Neural progenitor cell (in vitro differentiated cells): ENCODE data around the gene RAI1. TPM values are rescaled to one million over a fixed set of nuclear protein-coding genes. Genes with fewer than 3 reads are reported as not detected.
A peak's percentile ranks its signal among the peaks of the same experiment; 100 is the strongest.

Experiments
- DNase-seq: peaks from one replicate; pipeline ENCODE4 v3.0.0-alpha.2; 2016; ENCODE audit warnings: low spot score
- H2AFZ ChIP-seq: fragments of 200-600 bp; sonication (generic); replicated peaks from 2 replicates; pipeline ENCODE4 v1.6.1; 2016; ENCODE audit warnings: antibody characterized with exemption
- H3F3A ChIP-seq: fragments of 200-600 bp; sonication (generic); 2 replicates; pipeline ENCODE4 v1.6.1; 2016; ENCODE audit warnings: antibody characterized with exemption, low read depth
- H3K27ac ChIP-seq: fragments of 200-600 bp; sonication (generic); 2 replicates; pipeline ENCODE4 v1.5.1; 2016; ENCODE audit warnings: mild to moderate bottlenecking
- H3K27me3 ChIP-seq: fragments of 200-600 bp; sonication (generic); 2 replicates; pipeline ENCODE4 v1.6.1; 2016; ENCODE audit warnings: mild to moderate bottlenecking, moderate library complexity
- H3K36me3 ChIP-seq: fragments of 200-600 bp; sonication (generic); 2 replicates; pipeline ENCODE4 v1.5.1; 2016
- H3K4me1 ChIP-seq: fragments of 200-600 bp; sonication (generic); 2 replicates; pipeline ENCODE4 v1.6.1; 2016; ENCODE audit warnings: mixed run types
- H3K4me2 ChIP-seq: fragments of 200-600 bp; sonication (generic); 2 replicates; pipeline ENCODE4 v1.6.1; 2016
- H3K4me3 ChIP-seq: fragments of 200-600 bp; sonication (generic); 2 replicates; pipeline ENCODE4 v1.5.1; 2016
- H3K79me2 ChIP-seq: fragments of 200-600 bp; sonication (generic); 2 replicates; pipeline ENCODE4 v1.6.1; 2016; ENCODE audit warnings: low read depth
- H3K9ac ChIP-seq: fragments of 200-600 bp; sonication (generic); 2 replicates; pipeline ENCODE4 v1.6.1; 2016
- H3K9me3 ChIP-seq: fragments of 200-600 bp; sonication (generic); 2 replicates; pipeline ENCODE4 v1.5.1; 2016; ENCODE audit warnings: low read depth
- H4K20me1 ChIP-seq: fragments of 200-600 bp; sonication (generic); 2 replicates; pipeline ENCODE4 v1.6.1; 2016; ENCODE audit warnings: low read depth
- H3K27ac Mint-ChIP-seq: 3 replicates; pipeline ENCODE4 v1.8.0; 2021; ENCODE audit warnings: mixed read lengths
- H3K27me3 Mint-ChIP-seq: 2 replicates; pipeline ENCODE4 v1.8.0; 2022; ENCODE audit warnings: low read depth, mild to moderate bottlenecking, inconsistent platforms, moderate library complexity, mixed read lengths; ENCODE audit not compliant: insufficient read depth
- H3K36me3 Mint-ChIP-seq: 3 replicates; pipeline ENCODE4 v1.8.0; 2021; ENCODE audit warnings: mixed read lengths
- H3K4me1 Mint-ChIP-seq: 3 replicates; pipeline ENCODE4 v1.8.0; 2021; ENCODE audit warnings: mixed read lengths
- H3K4me3 Mint-ChIP-seq: 3 replicates; pipeline ENCODE4 v1.8.0; 2021; ENCODE audit warnings: mild to moderate bottlenecking, moderate library complexity, mixed read lengths
- H3K9me3 Mint-ChIP-seq: 3 replicates; pipeline ENCODE4 v1.8.0; 2020; ENCODE audit warnings: mixed read lengths
- EZH2 ChIP-seq: fragments of 200-600 bp; sonication (generic); IDR thresholded peaks from 2 replicates; pipeline ENCODE4 v1.6.1; 2017; ENCODE audit warnings: antibody characterized with exemption, mild to moderate bottlenecking, moderate library complexity
- EZH2phosphoT487 ChIP-seq: fragments of 200-600 bp; sonication (generic); IDR thresholded peaks from 2 replicates; pipeline ENCODE4 v1.6.1; 2017; ENCODE audit warnings: antibody characterized with exemption
- total RNA-seq: library from RNA; depleted of rRNA; stranded (reverse); fragments of >200 nt; gene quantifications from 2 replicates; pipeline ENCODE4 v1.2.3, GENCODE V29; 2015; ENCODE audit warnings: low replicate concordance
- TF ChIP-seq, protein P1 (sequence below): fragments of 200-600 bp; sonication (generic); IDR thresholded peaks from 2 replicates; pipeline ENCODE4 v1.5.1; 2017; ENCODE audit warnings: antibody characterized with exemption, mild to moderate bottlenecking

RAI1 gene
- total RNA-seq, 1 donor from 2014 or later = 27.4 TPM

DNA sequence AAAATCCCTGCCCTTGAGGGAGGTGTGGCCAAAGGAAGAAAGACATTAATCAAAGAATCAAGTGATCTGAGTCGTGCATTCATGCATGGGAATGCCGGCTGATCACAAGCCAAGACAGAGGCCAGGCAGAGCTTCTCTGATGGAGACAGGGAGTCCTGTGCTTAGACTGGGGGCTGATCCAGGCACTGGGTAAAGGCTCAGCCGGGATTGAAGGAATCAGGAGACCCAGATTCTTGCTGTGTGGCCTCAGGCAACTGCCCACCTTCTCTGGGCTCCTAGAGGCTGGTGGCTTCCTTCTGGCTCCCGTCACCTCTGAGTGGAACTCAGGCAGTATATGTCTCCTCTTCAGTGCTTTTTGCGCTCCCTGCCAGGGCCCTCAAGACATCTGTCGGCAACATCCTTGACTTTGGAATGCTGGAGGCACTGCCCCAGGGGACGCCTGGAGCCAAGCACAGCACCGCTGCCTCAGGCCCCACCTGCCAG lies 17.7 kb downstream of the RAI1 start:
- H3K27me3 ChIP-seq = peaks cover 86% of the 10 kb centered on the region

DNA sequence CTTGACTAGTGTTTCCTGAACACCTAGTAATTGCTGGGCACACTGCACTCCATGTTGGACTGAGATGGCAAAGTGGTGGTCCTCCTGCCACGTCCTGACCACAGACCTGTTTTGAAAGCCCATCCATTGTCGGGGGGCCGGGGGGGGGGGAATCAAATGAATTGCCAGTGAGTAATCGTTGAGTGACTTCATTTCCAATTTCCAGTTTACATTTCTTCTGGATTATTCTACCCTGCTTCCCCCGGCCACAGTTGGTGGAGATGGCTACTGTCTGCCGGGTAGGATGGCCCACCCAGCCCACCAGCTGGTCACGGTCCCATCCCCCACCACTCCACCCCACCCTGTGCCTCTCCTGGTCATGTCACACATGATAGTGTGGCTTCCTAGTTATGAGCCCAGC lies 18.2 kb downstream of the RAI1 start:
- Histone ChIP-seq H2AFZ (no peak overlapping the region), H3K79me2 (peaks cover 29% of the 10 kb centered on the region), H3K4me2 (peak overlapping the region; percentile 80), H3K27me3 (peaks cover 92% of the 10 kb centered on the region), H3F3A (peaks cover 39% of the 10 kb centered on the region), H3K4me3 (no peak overlapping the region), H3K4me1 (peaks cover 40% of the 10 kb centered on the region), H3K9ac (no peak overlapping the region), H3K9me3 (no peaks in the 10 kb centered on the region), H3K36me3 (no peaks in the 10 kb centered on the region), H4K20me1 (peaks cover 96% of the 10 kb centered on the region), H3K27ac (no peak overlapping the region)
- Mint-ChIP-seq H3K4me3 (peak overlapping the region; percentile 67), H3K27me3 (no peaks in the 10 kb centered on the region), H3K4me1 (peaks cover 81% of the 10 kb centered on the region), H3K9me3 (no peaks in the 10 kb centered on the region), H3K36me3 (peaks cover 3% of the 10 kb centered on the region), H3K27ac (no peak overlapping the region)
- TF ChIP-seq EZH2phosphoT487 (no peak), EZH2 (no peak)
- TF ChIP-seq, protein P1, sequence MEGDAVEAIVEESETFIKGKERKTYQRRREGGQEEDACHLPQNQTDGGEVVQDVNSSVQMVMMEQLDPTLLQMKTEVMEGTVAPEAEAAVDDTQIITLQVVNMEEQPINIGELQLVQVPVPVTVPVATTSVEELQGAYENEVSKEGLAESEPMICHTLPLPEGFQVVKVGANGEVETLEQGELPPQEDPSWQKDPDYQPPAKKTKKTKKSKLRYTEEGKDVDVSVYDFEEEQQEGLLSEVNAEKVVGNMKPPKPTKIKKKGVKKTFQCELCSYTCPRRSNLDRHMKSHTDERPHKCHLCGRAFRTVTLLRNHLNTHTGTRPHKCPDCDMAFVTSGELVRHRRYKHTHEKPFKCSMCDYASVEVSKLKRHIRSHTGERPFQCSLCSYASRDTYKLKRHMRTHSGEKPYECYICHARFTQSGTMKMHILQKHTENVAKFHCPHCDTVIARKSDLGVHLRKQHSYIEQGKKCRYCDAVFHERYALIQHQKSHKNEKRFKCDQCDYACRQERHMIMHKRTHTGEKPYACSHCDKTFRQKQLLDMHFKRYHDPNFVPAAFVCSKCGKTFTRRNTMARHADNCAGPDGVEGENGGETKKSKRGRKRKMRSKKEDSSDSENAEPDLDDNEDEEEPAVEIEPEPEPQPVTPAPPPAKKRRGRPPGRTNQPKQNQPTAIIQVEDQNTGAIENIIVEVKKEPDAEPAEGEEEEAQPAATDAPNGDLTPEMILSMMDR = no peak
- DNase-seq = no peak

More for the DNA sequence above, 17.7 kb downstream of the RAI1 start:
- TF ChIP-seq, protein P1 = no peak
- TF ChIP-seq EZH2phosphoT487 (no peak), EZH2 (no peak)
- H3K4me1 Mint-ChIP-seq = peaks cover 85% of the 10 kb centered on the region
- no peaks in the 10 kb centered on the region for H3K36me3 ChIP-seq
- H3K9me3 Mint-ChIP-seq = no peaks in the 10 kb centered on the region
- peaks cover 29% of the 10 kb centered on the region for H3K79me2 ChIP-seq
- peak overlapping the region; percentile 47 for H3K4me2 ChIP-seq
- H3F3A ChIP-seq = peaks cover 45% of the 10 kb centered on the region
- H3K9me3 ChIP-seq = no peaks in the 10 kb centered on the region
- H3K27ac ChIP-seq = no peak overlapping the region
- H2AFZ ChIP-seq = no peak overlapping the region
- peaks cover 91% of the 10 kb centered on the region for H4K20me1 ChIP-seq
- no peak overlapping the region for H3K4me3 ChIP-seq
- peak overlapping the region; percentile 87 for H3K27ac Mint-ChIP-seq
- no peaks in the 10 kb centered on the region for H3K27me3 Mint-ChIP-seq
- peak; percentile 57 for DNase-seq
- H3K9ac ChIP-seq = no peak overlapping the region
- H3K4me3 Mint-ChIP-seq = peak overlapping the region; percentile 67
- peaks cover 3% of the 10 kb centered on the region for H3K36me3 Mint-ChIP-seq
- peaks cover 45% of the 10 kb centered on the region for H3K4me1 ChIP-seq

DNA sequence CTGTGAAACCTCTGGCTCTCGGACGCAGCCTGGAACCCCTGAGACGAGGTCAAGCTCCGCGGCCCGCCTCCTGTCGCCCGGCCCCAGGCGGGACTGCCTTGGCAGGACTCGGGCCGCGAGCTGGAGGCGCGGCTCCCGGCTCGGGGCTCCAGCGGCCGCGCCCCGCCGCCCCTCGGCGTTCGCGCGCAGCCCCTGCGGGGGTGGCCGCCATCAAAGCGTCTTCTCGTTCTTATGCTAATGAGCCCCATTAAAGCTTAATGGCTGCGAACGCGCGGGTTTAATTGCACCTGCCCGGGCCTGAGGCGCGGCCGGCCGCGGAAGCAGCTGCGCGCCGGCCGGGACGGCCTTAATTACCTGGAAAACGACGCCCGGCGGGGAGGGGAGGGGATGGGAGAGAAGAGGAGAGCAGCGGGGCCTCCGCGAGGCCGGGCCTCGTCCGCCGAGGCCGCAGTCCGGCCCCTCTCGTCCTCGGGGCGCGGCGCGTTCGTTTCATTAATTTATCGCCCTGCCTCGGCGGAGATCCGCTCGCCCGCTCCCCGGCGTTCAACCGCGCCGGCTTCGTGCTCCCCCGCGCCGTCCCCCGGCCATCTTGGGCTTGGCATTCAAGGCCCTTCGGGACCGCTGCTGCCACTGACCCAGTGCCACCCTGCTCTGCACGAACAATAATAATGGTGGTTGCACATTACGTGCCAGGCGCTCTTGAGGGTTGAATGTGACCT lies 19.2 kb downstream of the RAI1 start:
- Histone ChIP-seq H3K9me3 (no peaks in the 10 kb centered on the region), H3K27ac (no peak overlapping the region), H3K79me2 (peaks cover 29% of the 10 kb centered on the region), H3K9ac (no peak overlapping the region), H3K36me3 (no peaks in the 10 kb centered on the region), H3K27me3 (peaks cover 100% of the 10 kb centered on the region), H3F3A (peaks cover 38% of the 10 kb centered on the region), H3K4me1 (peaks cover 34% of the 10 kb centered on the region), H3K4me2 (peak overlapping the region; percentile 80), H3K4me3 (peak overlapping the region; percentile 47), H2AFZ (no peak overlapping the region), H4K20me1 (peaks cover 100% of the 10 kb centered on the region)
- TF ChIP-seq EZH2 (peak; percentile 85), EZH2phosphoT487 (peak; percentile 64)
- TF ChIP-seq, protein P1 = no peak
- peaks cover 83% of the 10 kb centered on the region for H3K4me1 Mint-ChIP-seq
- peaks cover 6% of the 10 kb centered on the region for H3K36me3 Mint-ChIP-seq
- no peaks in the 10 kb centered on the region for H3K27me3 Mint-ChIP-seq
- no peak overlapping the region for H3K27ac Mint-ChIP-seq
- peak; percentile 84 for DNase-seq
- H3K9me3 Mint-ChIP-seq = no peaks in the 10 kb centered on the region
- peak overlapping the region; percentile 78 for H3K4me3 Mint-ChIP-seq
